Mesodermal cell (in vitro differentiated cells): Measurements from ENCODE around the gene HDC.

ENCODE experiments used
- H3K27ac ChIP-seq: 2 replicates; pipeline ENCODE4 v1.7.0; 2013; ENCODE audit warnings: mild to moderate bottlenecking, low read depth, low read length, moderate library complexity; ENCODE audit not compliant: severe bottlenecking
- H3K36me3 ChIP-seq: 2 replicates; pipeline ENCODE4 v1.7.1; 2013; ENCODE audit warnings: mild to moderate bottlenecking, low read length, moderate library complexity; ENCODE audit not compliant: control insufficient read depth, insufficient read depth
- H3K4me1 ChIP-seq: one replicate; pipeline ENCODE4 v1.7.1; 2013; ENCODE audit warnings: mild to moderate bottlenecking, low read length; ENCODE audit not compliant: insufficient read depth, control insufficient read depth, poor library complexity, severe bottlenecking
- H3K4me3 ChIP-seq: 2 replicates; pipeline ENCODE4 v1.7.0; 2013; ENCODE audit warnings: low read length, control low read depth, mild to moderate bottlenecking; ENCODE audit not compliant: insufficient read depth, poor library complexity, severe bottlenecking; ENCODE audit errors: extremely low read depth
- H3K9me3 ChIP-seq: 2 replicates; pipeline ENCODE4 v1.7.1; 2013; ENCODE audit warnings: mild to moderate bottlenecking, low read length, moderate library complexity; ENCODE audit not compliant: control insufficient read depth
- whole genome bisulfite sequencing, 2 experiments: methylation state at CpG; one replicate each; pipeline ENCODE4 v1.1.5; 2013; ENCODE audit warnings: missing lambda C conversion rate in 2 of 2; ENCODE audit not compliant: insufficient coverage in 2 of 2; 5-methylcytosine and 5-hydroxymethylcytosine counted together

The HDC gene

DNA sequence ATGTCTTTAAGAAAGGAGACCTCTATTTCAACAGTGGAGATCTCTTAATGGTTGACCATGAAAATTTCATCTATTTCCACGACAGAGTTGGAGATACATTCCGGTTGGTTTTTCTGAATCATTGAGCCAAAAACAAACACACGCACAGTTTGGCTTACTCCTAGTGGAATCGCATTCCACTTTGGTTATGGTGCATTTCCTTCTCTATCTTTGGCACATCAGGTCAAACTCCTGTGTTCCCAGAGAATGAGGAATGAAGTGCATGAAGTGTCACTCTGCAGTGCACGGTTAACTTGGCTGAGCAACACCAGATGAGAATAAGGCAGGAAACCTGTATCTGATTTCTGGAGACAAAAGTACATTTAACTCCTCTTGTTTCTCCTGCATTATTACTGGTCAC is 38.5 kb downstream of the HDC start:
- 93 to 95% methylated on average over 4 of the region's 5 CpGs for WGBS, 2 experiments
- H3K36me3 ChIP-seq: no peaks in the 10 kb centered on the region

DNA sequence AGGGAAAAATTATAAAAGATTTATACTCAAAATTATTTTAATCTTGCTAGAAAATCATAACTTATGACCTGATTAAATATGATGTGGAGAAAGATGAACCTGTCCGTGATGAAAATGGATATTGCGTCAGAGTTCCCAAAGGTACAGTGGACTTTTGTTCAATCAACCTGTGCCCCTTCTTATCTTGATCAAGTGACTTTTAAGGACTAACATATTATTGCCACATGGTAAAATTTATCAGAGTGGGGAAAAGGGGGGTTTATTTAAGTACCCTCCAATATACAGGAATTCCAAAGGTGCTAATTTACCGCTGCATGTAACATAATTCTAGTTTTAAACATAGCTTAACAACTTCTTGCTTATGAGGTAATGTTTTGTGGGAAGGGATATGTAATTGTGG is 39.6 kb downstream of the HDC start:
- H3K36me3 ChIP-seq: no peaks in the 10 kb centered on the region
- H3K4me3 ChIP-seq: no peak overlapping the region
- H3K9me3 ChIP-seq: no peaks in the 10 kb centered on the region
- WGBS, 2 experiments: 100% methylated on average over 1 of the region's 3 CpGs; no CpG with 5 or more reads in 1 of the 2 experiments
- no peak overlapping the region for H3K27ac ChIP-seq
- H3K4me1 ChIP-seq: no peaks in the 10 kb centered on the region

More for the DNA sequence above, 38.5 kb downstream of the HDC start:
- Histone ChIP-seq H3K9me3 (no peaks in the 10 kb centered on the region), H3K4me3 (no peak overlapping the region), H3K4me1 (no peaks in the 10 kb centered on the region), H3K27ac (no peak overlapping the region)

DNA sequence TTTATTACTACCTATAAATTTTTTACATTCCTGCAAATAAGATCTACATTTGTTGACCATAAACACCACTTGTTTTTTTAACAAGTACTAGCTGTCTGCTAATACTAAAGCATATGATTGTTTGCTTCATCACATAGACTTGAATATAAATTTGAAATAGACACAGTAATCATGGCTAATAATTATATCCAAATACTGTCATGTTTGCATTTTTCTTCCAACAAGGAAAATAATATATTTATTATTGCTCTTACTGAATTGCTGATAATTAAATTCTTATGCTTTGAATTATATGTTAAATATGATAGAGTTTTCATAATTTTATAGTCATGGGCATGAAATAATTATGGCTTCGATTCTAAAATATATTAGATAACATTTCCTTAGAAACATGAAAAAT is 40.5 kb downstream of the HDC start:
- WGBS, 2 experiments: no CpG with 5 or more reads among the region's 1 CpG
- H3K4me1 ChIP-seq: no peaks in the 10 kb centered on the region
- H3K4me3 ChIP-seq: no peak overlapping the region
- H3K36me3 ChIP-seq: no peaks in the 10 kb centered on the region
- no peaks in the 10 kb centered on the region for H3K9me3 ChIP-seq
- no peak overlapping the region for H3K27ac ChIP-seq

DNA sequence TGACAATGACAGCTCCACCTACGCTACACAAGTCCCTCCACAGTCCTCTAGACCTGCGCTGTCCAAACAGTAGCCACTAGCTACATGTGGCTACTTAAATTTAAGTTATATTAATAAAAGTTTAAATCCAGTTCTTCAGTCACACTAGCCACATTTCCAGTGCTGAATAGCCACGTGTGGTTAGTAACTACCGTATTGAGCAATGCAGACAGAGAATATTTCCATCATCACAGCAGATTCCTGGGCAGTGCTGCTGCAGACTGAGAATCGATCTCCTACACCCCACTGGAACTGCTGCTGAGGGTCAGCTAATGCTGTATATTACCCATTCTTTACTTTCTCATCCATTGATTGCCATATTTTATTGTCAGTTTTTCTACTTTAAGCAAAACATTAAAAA is 40.9 kb downstream of the HDC start:
- WGBS, 2 experiments: 90 to 94% methylated on average over 3 to 4 of the region's 5 CpGs
- Histone ChIP-seq H3K4me1 (no peaks in the 10 kb centered on the region), H3K4me3 (no peak overlapping the region), H3K9me3 (no peaks in the 10 kb centered on the region), H3K27ac (no peak overlapping the region), H3K36me3 (no peaks in the 10 kb centered on the region)

DNA sequence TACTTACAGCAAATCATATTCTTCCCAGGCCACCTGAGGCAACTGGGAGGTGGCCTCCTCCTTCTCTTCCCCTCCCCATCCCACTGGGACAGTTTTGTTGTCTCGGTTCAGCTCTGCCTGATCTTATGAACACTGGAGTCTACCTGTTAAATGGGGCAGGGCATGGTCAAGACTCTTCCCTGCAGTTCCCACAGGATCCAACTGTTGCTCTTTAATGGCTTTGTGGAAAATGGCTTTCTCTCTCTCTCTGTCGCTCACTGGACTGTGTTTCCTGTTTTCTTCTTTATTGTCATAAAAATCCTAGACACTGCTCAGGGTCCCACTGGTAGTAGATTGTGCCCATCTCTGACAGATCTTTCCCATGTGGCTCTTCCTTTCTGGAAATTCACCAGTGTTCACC is 43.3 kb downstream of the HDC start:
- H3K4me1 ChIP-seq: no peaks in the 10 kb centered on the region
- 92 to 100% methylated on average over 1 to 2 of the region's 2 CpGs for WGBS, 2 experiments
- no peaks in the 10 kb centered on the region for H3K9me3 ChIP-seq
- no peaks in the 10 kb centered on the region for H3K36me3 ChIP-seq
- H3K4me3 ChIP-seq: no peak overlapping the region
- H3K27ac ChIP-seq: no peak overlapping the region

DNA sequence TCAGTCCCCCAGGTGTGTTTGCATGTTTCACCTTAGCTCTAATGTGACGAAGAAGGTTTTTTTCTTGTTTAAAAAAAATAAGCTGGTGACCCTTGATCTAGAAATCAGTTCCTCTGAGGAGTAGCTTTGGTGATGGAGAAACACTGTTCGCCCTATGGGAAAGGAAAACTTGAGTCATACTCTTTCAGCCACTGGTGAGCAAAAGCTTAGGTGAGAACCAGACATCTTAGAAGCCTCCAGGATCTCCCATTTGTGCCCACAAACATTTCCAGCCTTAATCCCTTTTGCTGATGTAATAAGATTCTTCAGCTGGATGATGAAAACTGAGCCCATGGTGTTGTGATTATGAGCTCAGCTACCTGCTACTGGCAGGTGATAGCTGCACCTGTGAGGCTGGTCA is 45.7 kb downstream of the HDC start:
- 80 to 92% methylated on average over 1 of the region's 2 CpGs for WGBS, 2 experiments
- no peak overlapping the region for H3K27ac ChIP-seq
- no peak overlapping the region for H3K4me3 ChIP-seq
- no peaks in the 10 kb centered on the region for H3K9me3 ChIP-seq
- no peaks in the 10 kb centered on the region for H3K4me1 ChIP-seq
- no peaks in the 10 kb centered on the region for H3K36me3 ChIP-seq

DNA sequence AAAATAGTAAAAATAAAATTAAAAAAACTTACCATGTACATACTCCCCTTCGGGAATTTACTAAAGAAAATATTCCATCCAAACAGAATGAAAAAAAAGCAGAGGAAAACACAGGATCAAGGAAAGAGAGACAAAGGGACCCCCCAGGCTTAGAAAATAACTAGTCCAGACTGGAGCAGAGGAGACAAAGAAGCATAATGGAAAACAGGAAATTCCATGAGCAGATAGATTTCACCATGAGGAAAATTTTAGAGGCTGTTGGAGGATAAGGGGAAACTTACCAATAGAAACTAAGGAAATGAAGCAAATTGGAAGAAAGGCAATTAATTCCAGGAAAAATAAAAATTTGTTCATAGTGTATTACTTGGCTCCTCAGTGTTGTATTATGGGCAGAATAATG is 46.8 kb downstream of the HDC start:
- no peak overlapping the region for H3K27ac ChIP-seq
- WGBS, 2 experiments: no CpG with 5 or more reads among the region's 1 CpG
- H3K9me3 ChIP-seq: no peaks in the 10 kb centered on the region
- no peak overlapping the region for H3K4me3 ChIP-seq
- no peaks in the 10 kb centered on the region for H3K36me3 ChIP-seq
- no peaks in the 10 kb centered on the region for H3K4me1 ChIP-seq

DNA sequence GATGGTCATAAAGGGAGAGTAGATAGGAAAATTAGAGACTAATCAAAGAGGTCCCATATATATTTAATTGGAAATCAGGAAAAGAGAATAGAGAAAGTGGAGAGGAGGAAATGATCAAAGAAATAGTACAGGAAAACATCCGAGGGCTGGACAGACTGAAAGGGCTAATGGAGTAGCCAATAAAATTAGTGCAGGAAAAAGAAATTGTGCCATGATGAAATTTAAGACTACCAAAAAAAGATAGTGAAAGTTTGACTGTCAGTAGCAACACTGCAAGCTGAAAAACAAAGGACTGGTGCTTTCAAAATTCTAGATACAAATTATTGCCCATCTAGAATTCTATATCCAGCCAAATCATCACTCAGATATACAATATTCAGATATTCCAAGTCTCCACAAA is 47.2 kb downstream of the HDC start:
- no peak overlapping the region for H3K4me3 ChIP-seq
- H3K36me3 ChIP-seq: no peaks in the 10 kb centered on the region
- no peak overlapping the region for H3K27ac ChIP-seq
- WGBS, 2 experiments: 80 to 92% methylated on average over 1 of the region's 1 CpG
- no peaks in the 10 kb centered on the region for H3K9me3 ChIP-seq
- H3K4me1 ChIP-seq: no peaks in the 10 kb centered on the region

DNA sequence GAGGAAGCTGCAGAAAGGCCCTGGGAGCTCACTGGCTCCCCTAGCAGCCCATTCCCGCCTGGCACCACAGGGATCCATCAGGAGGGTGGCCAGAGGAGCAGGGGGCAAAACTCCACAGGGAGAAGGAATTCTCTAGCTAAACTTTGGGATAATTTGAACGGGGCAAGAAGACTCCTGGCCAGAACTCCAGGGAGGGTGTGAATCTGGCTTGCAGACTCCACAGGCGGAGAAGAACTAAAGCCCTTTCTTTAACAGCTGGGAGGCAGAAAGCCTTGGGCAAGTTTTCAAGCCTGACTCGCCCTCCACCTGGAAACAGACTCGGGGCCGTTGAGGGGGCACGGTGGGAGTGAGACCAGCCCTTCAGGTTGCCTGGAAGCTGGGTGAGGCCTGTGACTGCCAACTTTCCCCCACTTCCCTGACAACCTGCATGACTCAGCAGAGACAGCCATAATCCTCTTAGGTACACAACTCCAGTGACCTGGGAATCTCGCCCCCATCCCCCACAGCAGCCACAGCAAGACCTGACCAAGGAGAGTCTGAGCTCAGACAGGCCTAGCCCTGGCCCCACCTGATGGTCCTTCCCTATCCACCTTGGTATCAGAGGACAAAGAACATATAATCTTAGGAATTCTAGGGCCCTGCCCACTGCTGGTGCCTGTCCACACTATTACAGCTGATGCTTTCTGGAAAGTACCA is 54.9 kb downstream of the HDC start:
- no peaks in the 10 kb centered on the region for H3K9me3 ChIP-seq
- no peaks in the 10 kb centered on the region for H3K36me3 ChIP-seq
- H3K4me3 ChIP-seq: no peak overlapping the region
- WGBS, 2 experiments: 87 to 88% methylated on average over 6 to 8 of the region's 8 CpGs
- no peaks in the 10 kb centered on the region for H3K4me1 ChIP-seq
- H3K27ac ChIP-seq: no peak overlapping the region

DNA sequence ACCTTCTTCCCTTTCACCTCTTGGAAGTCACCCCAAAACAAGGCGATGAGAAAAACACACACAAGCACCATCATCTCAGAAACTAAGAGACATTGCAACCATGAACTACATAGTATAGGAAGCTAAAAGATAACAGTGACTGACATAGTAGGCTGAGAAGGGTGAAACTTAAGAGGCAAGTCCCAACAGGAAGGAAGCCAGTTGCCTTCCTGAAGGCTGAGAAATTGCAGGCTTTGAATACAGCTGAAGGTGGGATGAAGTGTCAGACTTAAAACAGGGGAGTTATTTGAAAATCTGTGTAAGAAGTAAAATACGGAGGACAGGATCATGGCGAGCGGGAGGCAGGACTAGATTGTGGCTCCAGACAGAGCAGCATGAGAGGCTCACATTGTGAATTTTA is 55.7 kb downstream of the HDC start:
- H3K9me3 ChIP-seq: no peaks in the 10 kb centered on the region
- no peak overlapping the region for H3K4me3 ChIP-seq
- no peaks in the 10 kb centered on the region for H3K4me1 ChIP-seq
- H3K36me3 ChIP-seq: no peaks in the 10 kb centered on the region
- no peak overlapping the region for H3K27ac ChIP-seq
- WGBS, 2 experiments: 88 to 100% methylated on average over 1 to 3 of the region's 4 CpGs

DNA sequence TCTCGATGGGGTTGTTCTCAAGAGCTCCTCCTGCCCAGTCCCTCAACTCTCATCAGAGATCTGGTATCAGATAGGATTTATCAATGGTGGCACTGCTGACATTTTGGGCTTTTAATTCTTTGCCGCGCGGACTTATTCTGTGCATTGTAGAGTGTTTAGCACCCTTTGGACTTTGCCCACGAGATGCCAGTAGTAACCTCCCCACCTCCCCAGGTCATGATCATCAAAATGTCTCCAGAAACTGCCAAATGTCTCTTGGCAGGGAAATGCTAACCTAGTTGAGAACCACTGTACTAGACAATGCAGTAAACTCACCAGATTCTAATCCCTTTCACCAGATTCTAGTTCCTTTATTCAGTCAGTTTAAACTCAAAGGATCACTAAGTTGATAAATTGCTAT is 59.5 kb downstream of the HDC start:
- WGBS, 2 experiments: 83 to 90% methylated on average over 2 of the region's 5 CpGs
- no peaks in the 10 kb centered on the region for H3K9me3 ChIP-seq

More for the DNA sequence above, 59.5 kb downstream of the HDC start:
- Histone ChIP-seq H3K27ac (no peak overlapping the region), H3K4me3 (no peak overlapping the region), H3K4me1 (no peaks in the 10 kb centered on the region), H3K36me3 (no peaks in the 10 kb centered on the region)
